Measurements from ENCODE around the gene TPCN2. TPM values are rescaled to one million over a fixed set of nuclear protein-coding genes. Genes with fewer than 3 reads are reported as not detected.

Gene TPCN2
- total RNA-seq, 1 donor from 2014 or later, result 9.5 TPM

GRCh38 chr11:69059985-69060384 lies 11.3 kb downstream of the TPCN2 start:
- DNase-seq (ENCODE audit: low read depth), result no peak
- Histone ChIP-seq H3K27ac (ENCODE audit: low read depth, low read length) (no peak overlapping the region), H3K9me3 (ENCODE audit: insufficient read depth, low read depth, low read length) (no peaks in the 10 kb centered on the region), H3K4me3 (ENCODE audit: insufficient read depth, low read depth, low read length) (no peak overlapping the region), H3K27me3 (ENCODE audit: insufficient read depth, low read length) (no peaks in the 10 kb centered on the region), H4K20me1 (ENCODE audit: insufficient read depth, low read length) (peaks cover 52% of the 10 kb centered on the region), H3K9ac (ENCODE audit: low read length) (no peak overlapping the region), H3K4me1 (ENCODE audit: insufficient read depth, low read length) (no peaks in the 10 kb centered on the region), H2AFZ (ENCODE audit: low read depth, low read length) (no peak overlapping the region), H3K4me2 (ENCODE audit: low read length) (no peak overlapping the region), H3K36me3 (ENCODE audit: insufficient read depth, low read length) (no peaks in the 10 kb centered on the region), H3K79me2 (ENCODE audit: insufficient read depth, low read length) (peaks cover 8% of the 10 kb centered on the region)
- TF ChIP-seq CTCF (IDR thresholded peaks at IDR 0.05; ENCODE audit: insufficient read depth, low read depth, low read length) (no peak), EZH2 (IDR thresholded peaks at IDR 0.05; ENCODE audit: insufficient read depth, low read length) (no peak)
- peaks cover 5% of the 10 kb centered on the region for H3K36me3 Mint-ChIP-seq (ENCODE audit: low read depth, unreplicated experiment)
- H3K4me3 Mint-ChIP-seq (ENCODE audit: unreplicated experiment), result no peak overlapping the region
- no peaks in the 10 kb centered on the region for H3K4me1 Mint-ChIP-seq (ENCODE audit: low read depth, unreplicated experiment)
- no peaks in the 10 kb centered on the region for H3K27me3 Mint-ChIP-seq (ENCODE audit: low read depth, unreplicated experiment)
- no peaks in the 10 kb centered on the region for H3K9me3 Mint-ChIP-seq (ENCODE audit: unreplicated experiment)
- H3K27ac Mint-ChIP-seq (ENCODE audit: unreplicated experiment), result no peak overlapping the region
- FAIRE-seq, result no peak

DNA sequence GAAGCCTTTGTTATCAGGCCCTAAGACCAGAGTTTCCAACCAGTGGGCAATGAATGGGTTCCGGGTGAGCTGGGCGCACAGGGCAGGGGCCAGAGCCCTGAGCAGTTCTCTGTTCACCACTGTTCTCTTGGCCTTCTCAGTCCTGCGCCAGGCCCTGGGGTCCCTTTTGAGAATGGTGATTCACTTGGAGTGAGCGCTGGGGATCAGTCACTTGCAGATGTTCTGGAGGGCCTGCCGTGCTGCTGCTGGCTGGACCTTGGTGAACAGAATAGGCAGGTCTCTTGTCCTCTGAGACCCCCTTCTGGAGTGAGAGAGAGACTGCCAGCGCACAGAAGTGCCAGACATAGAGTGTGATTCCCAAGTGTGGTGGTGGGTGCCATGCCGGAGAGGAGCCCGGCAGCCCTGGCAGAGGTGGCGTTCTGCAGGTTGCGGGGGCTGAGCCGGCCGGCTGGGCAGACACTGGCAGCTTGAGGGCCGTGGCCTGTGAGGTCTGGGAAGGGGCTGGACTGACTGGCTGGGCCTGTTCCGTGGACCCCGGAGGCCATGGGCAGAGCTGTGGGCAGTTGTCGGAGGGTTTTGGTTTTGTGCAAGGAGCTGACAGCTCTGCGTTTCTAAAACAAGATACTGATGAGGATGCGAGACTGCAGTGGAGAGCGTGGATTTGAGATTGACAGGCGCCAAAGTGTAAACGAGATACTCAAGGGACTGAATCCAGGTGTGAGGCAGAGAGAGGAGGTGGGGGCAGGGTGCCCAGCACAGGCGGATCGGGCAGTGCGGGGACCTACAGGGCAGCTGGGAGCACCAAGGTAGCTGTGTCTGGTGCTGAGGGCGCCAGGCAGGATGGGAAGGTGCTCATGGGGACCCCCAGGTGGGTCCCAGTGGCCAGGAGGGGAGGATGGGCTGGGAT lies 12.3 kb downstream of the TPCN2 start:
- H3K27me3 Mint-ChIP-seq (ENCODE audit: low read depth, unreplicated experiment), result no peaks in the 10 kb centered on the region
- no peaks in the 10 kb centered on the region for H3K9me3 ChIP-seq (ENCODE audit: insufficient read depth, low read depth, low read length)
- no peak overlapping the region for H2AFZ ChIP-seq (ENCODE audit: low read depth, low read length)
- H4K20me1 ChIP-seq (ENCODE audit: insufficient read depth, low read length), result peaks cover 52% of the 10 kb centered on the region
- H3K4me3 ChIP-seq (ENCODE audit: insufficient read depth, low read depth, low read length), result no peak overlapping the region
- H3K4me2 ChIP-seq (ENCODE audit: low read length), result no peak overlapping the region
- H3K4me3 Mint-ChIP-seq (ENCODE audit: unreplicated experiment), result no peak overlapping the region
- peak overlapping the region; percentile 26 for H3K27ac Mint-ChIP-seq (ENCODE audit: unreplicated experiment)
- peaks cover 6% of the 10 kb centered on the region for H3K79me2 ChIP-seq (ENCODE audit: insufficient read depth, low read length)
- H3K4me1 Mint-ChIP-seq (ENCODE audit: low read depth, unreplicated experiment), result no peaks in the 10 kb centered on the region
- H3K36me3 Mint-ChIP-seq (ENCODE audit: low read depth, unreplicated experiment), result peaks cover 8% of the 10 kb centered on the region
- no peaks in the 10 kb centered on the region for H3K4me1 ChIP-seq (ENCODE audit: insufficient read depth, low read length)
- no peak for FAIRE-seq
- H3K9me3 Mint-ChIP-seq (ENCODE audit: unreplicated experiment), result no peaks in the 10 kb centered on the region
- no peak overlapping the region for H3K9ac ChIP-seq (ENCODE audit: low read length)
- DNase-seq (ENCODE audit: low read depth), result no peak
- TF ChIP-seq CTCF (IDR thresholded peaks at IDR 0.05; ENCODE audit: insufficient read depth, low read depth, low read length) (no peak), EZH2 (IDR thresholded peaks at IDR 0.05; ENCODE audit: insufficient read depth, low read length) (no peak)
- no peak overlapping the region for H3K27ac ChIP-seq (ENCODE audit: low read depth, low read length)
- no peaks in the 10 kb centered on the region for H3K36me3 ChIP-seq (ENCODE audit: insufficient read depth, low read length)
- no peaks in the 10 kb centered on the region for H3K27me3 ChIP-seq (ENCODE audit: insufficient read depth, low read length)

- no peak overlapping the region for H2AFZ ChIP-seq (ENCODE audit: low read depth, low read length)
- no peak overlapping the region for H3K4me2 ChIP-seq (ENCODE audit: low read length)
- H3K27me3 Mint-ChIP-seq (ENCODE audit: low read depth, unreplicated experiment), result no peaks in the 10 kb centered on the region
- DNase-seq (ENCODE audit: low read depth), result no peak
- peaks cover 7% of the 10 kb centered on the region for H3K36me3 Mint-ChIP-seq (ENCODE audit: low read depth, unreplicated experiment)
- H3K4me1 Mint-ChIP-seq (ENCODE audit: low read depth, unreplicated experiment), result no peaks in the 10 kb centered on the region
- H4K20me1 ChIP-seq (ENCODE audit: insufficient read depth, low read length), result peaks cover 57% of the 10 kb centered on the region
- H3K4me3 Mint-ChIP-seq (ENCODE audit: unreplicated experiment), result no peak overlapping the region
- no peak overlapping the region for H3K27ac ChIP-seq (ENCODE audit: low read depth, low read length)
- H3K27me3 ChIP-seq (ENCODE audit: insufficient read depth, low read length), result no peaks in the 10 kb centered on the region
- H3K9me3 ChIP-seq (ENCODE audit: insufficient read depth, low read depth, low read length), result no peaks in the 10 kb centered on the region
- H3K27ac Mint-ChIP-seq (ENCODE audit: unreplicated experiment), result no peak overlapping the region
- peaks cover 6% of the 10 kb centered on the region for H3K79me2 ChIP-seq (ENCODE audit: insufficient read depth, low read length)
- FAIRE-seq, result no peak
- H3K36me3 ChIP-seq (ENCODE audit: insufficient read depth, low read length), result no peaks in the 10 kb centered on the region
- no peak overlapping the region for H3K4me3 ChIP-seq (ENCODE audit: insufficient read depth, low read depth, low read length)
- no peaks in the 10 kb centered on the region for H3K9me3 Mint-ChIP-seq (ENCODE audit: unreplicated experiment)
- TF ChIP-seq CTCF (IDR thresholded peaks at IDR 0.05; ENCODE audit: insufficient read depth, low read depth, low read length) (no peak), EZH2 (IDR thresholded peaks at IDR 0.05; ENCODE audit: insufficient read depth, low read length) (no peak)
- H3K9ac ChIP-seq (ENCODE audit: low read length), result no peak overlapping the region
- H3K4me1 ChIP-seq (ENCODE audit: insufficient read depth, low read length), result no peaks in the 10 kb centered on the region
Measured at GRCh38 chr11:69061713-69062053, 13.0 kb downstream of the TPCN2 start.
